Renal pelvis (tissue), 12 donors: ENCODE measurements around the gene MACIR. TPM values are rescaled to one million over a fixed set of nuclear protein-coding genes. Genes with fewer than 3 reads are reported as not detected.
"Not testable (repeated sequence)": the region's sequence is repeated elsewhere in the genome, so short reads cannot be mapped to it uniquely, and the experiment has no call there.

ENCODE experiments used
- DNase-seq: peaks from one replicate; pipeline ENCODE4 v3.0.0-alpha.2; 2013
- long read RNA-seq, 16 experiments: transcript quantifications; one replicate each; lab custom pipeline, GENCODE V29; 2026
- polyA plus RNA-seq, 3 donors: library from polyadenylated mRNA; unstranded; fragments of 120-200 nt; gene quantifications; one replicate each; pipeline ENCODE4 v1.2.1, GENCODE V29; 2013; ENCODE audit not compliant: insufficient read length in 3 of 3

The MACIR gene, protein sequence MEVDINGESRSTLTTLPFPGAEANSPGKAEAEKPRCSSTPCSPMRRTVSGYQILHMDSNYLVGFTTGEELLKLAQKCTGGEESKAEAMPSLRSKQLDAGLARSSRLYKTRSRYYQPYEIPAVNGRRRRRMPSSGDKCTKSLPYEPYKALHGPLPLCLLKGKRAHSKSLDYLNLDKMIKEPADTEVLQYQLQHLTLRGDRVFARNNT
- polyA plus RNA-seq, result 10 to 100 TPM; 19.9 to 22.5 (median 21.1) TPM
- long read RNA-seq, donor 1, transcript C5orf30-201 (3 exons, 3,049 nt), result major isoform, 6 of 14 reads
- long read RNA-seq, donor 1, partial matches to known transcripts, result 6 of 14 reads
- long read RNA-seq, donor 1, other reads (novel, unspliced or antisense), result 0 of 14 reads
- long read RNA-seq, donor 2, transcript C5orf30-201 (3 exons, 3,049 nt), result major isoform, 8 of 9 reads
- long read RNA-seq, donor 2, partial matches to known transcripts, result 0 of 9 reads
- long read RNA-seq, donor 2, other reads (novel, unspliced or antisense), result 0 of 9 reads
- long read RNA-seq, donor 3, transcript C5orf30-201 (3 exons, 3,049 nt), result major isoform, 6 of 7 reads
- long read RNA-seq, donor 3, partial matches to known transcripts, result 0 of 7 reads
- long read RNA-seq, donor 3, other reads (novel, unspliced or antisense), result 0 of 7 reads
- long read RNA-seq, donor 4, transcript C5orf30-201 (3 exons, 3,049 nt), result major isoform, 8 of 18 reads
- long read RNA-seq, donor 4, partial matches to known transcripts, result 8 of 18 reads
- long read RNA-seq, donor 4, other reads (novel, unspliced or antisense), result 0 of 18 reads
- long read RNA-seq, donor 5, partial matches to known transcripts, result 0 of 2 reads
- long read RNA-seq, donor 5, other reads (novel, unspliced or antisense), result 0 of 2 reads
- long read RNA-seq, donor 6, transcript C5orf30-201 (3 exons, 3,049 nt), result major isoform, 11 of 13 reads
- long read RNA-seq, donor 6, partial matches to known transcripts, result 0 of 13 reads
- long read RNA-seq, donor 6, other reads (novel, unspliced or antisense), result 0 of 13 reads
- long read RNA-seq, donor 7, transcript C5orf30-201 (3 exons, 3,049 nt), result major isoform, 10 of 12 reads
- long read RNA-seq, donor 7, partial matches to known transcripts, result 0 of 12 reads
- long read RNA-seq, donor 7, other reads (novel, unspliced or antisense), result 0 of 12 reads
- long read RNA-seq, donor 8, partial matches to known transcripts, result 0 of 2 reads
- long read RNA-seq, donor 8, other reads (novel, unspliced or antisense), result 0 of 2 reads
- long read RNA-seq, donor 9, transcript C5orf30-201 (3 exons, 3,049 nt), result major isoform, 7 of 7 reads
- long read RNA-seq, donor 9, partial matches to known transcripts, result 0 of 7 reads
- long read RNA-seq, donor 9, other reads (novel, unspliced or antisense), result 0 of 7 reads
- long read RNA-seq, donor 10, partial matches to known transcripts, result 0 of 5 reads
- long read RNA-seq, donor 10, other reads (novel, unspliced or antisense), result 0 of 5 reads
- long read RNA-seq, donor 11, partial matches to known transcripts, result 0 of 3 reads
- long read RNA-seq, donor 11, other reads (novel, unspliced or antisense), result 0 of 3 reads
- long read RNA-seq, donor 12, transcript C5orf30-201 (3 exons, 3,049 nt), result major isoform, 13 of 14 reads
- long read RNA-seq, donor 12, partial matches to known transcripts, result 0 of 14 reads
- long read RNA-seq, donor 12, other reads (novel, unspliced or antisense), result 0 of 14 reads
- long read RNA-seq, donor 13, partial matches to known transcripts, result 0 of 3 reads
- long read RNA-seq, donor 13, other reads (novel, unspliced or antisense), result 0 of 3 reads
- long read RNA-seq, donor 14, transcript C5orf30-201 (3 exons, 3,049 nt), result major isoform, 18 of 24 reads
- long read RNA-seq, donor 14, partial matches to known transcripts, result 0 of 24 reads
- long read RNA-seq, donor 14, other reads (novel, unspliced or antisense), result 0 of 24 reads
- long read RNA-seq, donor 15, transcript C5orf30-201 (3 exons, 3,049 nt), result major isoform, 8 of 9 reads
- long read RNA-seq, donor 15, partial matches to known transcripts, result 0 of 9 reads
- long read RNA-seq, donor 15, other reads (novel, unspliced or antisense), result 0 of 9 reads
- long read RNA-seq, donor 16, transcript C5orf30-201 (3 exons, 3,049 nt), result major isoform, 14 of 15 reads
- long read RNA-seq, donor 16, partial matches to known transcripts, result 0 of 15 reads
- long read RNA-seq, donor 16, other reads (novel, unspliced or antisense), result 0 of 15 reads

DNA sequence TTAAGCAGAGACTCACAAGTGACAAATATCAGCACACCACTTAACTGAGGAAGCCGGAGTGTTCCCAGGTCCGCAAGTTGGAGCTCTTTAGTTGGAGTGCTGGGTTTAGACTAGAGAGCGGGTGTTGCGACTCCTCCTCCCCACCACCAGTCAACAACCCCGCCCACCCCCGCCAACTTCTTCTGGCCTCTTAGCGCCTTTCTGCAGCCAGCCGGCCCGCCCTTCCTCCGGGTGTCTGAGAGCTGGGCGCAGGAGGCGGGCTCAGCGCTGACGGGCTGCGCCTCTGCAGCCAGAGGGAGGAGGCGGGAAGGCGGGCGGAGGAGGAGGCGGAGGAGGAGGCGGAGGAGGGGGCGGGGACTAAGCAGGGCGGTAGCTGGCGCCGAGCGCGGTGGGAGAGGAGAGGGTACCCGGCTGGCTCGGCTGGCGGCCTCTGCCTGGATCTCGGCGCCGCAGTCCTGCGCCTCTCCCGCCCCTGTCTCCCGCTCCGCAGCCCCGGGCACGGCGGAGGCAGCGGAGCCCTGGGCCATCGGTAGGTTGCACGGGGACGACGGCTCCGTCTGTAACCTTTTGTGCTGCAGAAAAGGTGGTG is at the start of gene MACIR:
Gene MACIR (plus strand): TSS at position 396 of the 589 bp plus-strand sequence. CDS start 17,157 bp downstream, outside the sequence.
- DNase-seq, result peak; percentile 96

DNA sequence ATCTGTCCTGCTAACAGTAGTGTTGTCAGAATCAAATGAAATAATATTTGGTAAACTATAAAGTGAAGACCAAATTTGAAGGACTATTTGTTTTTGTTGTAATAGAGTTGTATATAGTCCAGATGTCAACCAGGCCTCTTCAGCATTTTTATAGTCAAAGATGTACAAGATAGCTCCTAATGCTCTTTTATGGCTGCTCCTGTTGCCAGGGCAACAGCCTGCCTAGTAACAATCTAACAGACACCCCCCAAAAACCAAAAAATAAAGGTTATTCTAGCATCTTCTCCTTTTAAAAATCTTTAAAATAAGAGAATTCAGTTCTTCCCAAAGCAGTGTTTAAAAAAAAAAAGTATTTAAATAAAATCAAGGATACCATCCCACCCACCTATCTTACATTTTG is 49.5 kb upstream of the MACIR start:
- DNase-seq, result no peak

- DNase-seq, result no peak
Observed at GRCh38 chr5:103210952-103211351, 47.6 kb upstream of the MACIR start.

DNA sequence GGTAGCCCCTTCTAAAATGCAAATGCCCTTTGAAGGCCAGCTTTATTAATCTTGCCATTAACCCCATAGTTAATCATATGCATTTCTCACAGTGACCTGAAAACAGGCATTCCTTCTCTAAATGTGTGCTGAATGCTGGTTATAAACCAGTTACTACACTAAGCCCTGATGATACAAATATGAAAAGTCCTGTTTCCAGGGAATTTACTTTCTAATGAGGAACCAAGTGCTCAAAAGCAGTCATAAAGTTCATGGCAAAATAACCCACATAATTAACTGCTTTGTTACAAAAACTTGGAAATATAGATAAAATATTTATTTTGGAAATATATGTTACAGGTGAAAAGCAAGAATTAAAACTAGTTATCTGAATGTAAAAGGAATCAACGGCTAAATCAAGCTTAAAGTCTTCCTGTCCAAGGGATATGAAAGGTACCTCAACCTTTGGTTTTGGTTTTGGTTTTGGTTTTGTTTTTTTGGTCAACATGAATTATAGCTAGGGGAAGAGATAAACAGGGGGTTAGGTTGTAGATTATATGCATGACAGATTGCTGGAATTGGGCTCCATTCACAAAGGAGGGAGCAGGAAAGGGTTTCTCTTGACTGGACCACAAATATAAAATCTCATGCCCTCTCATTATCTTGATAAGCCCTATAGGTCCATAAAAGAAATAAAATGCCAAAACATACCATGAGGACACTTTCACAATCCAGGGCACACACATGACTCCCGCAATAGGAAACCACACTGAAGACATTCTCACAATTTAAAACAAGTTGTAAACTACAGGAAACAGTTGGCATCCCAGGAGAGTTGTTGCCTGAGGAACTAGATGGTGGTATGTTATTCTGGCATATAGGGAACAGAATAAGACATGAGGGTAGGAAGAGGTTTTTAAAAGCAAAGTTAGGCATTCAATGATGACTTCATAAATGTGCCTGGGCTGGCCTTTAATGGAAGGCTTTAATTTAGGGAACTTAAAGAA is 46.7 kb upstream of the MACIR start:
- no peak for DNase-seq

GRCh38 chr5:103216137-103216536 is 42.4 kb upstream of the MACIR start:
- DNase-seq, result no peak

GRCh38 chr5:103216697-103217096 is 41.9 kb upstream of the MACIR start:
- no peak for DNase-seq

GRCh38 chr5:103217101-103217500 is 41.5 kb upstream of the MACIR start:
- DNase-seq, result no peak

DNA sequence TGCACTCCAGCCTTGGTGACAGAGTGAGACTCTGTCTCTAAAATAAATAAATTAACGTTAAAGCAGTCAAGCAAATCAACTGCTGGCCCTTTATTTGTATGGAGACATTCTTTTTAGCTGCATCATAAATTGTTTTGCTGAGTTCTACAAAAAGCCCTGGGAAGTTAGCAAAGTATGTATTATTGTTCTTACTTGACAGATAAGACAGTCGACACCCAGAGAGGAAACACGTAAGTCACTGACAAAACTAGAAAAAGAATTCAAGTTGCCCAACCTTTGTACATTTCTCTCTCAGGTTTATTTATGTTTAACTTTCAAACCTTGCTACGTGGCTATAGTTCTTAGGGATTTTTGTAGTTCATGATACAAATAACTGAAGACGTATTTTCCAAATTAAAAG is 40.4 kb upstream of the MACIR start:
- no peak for DNase-seq

GRCh38 chr5:103219074-103219473 is 39.5 kb upstream of the MACIR start:
- DNase-seq, result not testable (repeated sequence)

DNA sequence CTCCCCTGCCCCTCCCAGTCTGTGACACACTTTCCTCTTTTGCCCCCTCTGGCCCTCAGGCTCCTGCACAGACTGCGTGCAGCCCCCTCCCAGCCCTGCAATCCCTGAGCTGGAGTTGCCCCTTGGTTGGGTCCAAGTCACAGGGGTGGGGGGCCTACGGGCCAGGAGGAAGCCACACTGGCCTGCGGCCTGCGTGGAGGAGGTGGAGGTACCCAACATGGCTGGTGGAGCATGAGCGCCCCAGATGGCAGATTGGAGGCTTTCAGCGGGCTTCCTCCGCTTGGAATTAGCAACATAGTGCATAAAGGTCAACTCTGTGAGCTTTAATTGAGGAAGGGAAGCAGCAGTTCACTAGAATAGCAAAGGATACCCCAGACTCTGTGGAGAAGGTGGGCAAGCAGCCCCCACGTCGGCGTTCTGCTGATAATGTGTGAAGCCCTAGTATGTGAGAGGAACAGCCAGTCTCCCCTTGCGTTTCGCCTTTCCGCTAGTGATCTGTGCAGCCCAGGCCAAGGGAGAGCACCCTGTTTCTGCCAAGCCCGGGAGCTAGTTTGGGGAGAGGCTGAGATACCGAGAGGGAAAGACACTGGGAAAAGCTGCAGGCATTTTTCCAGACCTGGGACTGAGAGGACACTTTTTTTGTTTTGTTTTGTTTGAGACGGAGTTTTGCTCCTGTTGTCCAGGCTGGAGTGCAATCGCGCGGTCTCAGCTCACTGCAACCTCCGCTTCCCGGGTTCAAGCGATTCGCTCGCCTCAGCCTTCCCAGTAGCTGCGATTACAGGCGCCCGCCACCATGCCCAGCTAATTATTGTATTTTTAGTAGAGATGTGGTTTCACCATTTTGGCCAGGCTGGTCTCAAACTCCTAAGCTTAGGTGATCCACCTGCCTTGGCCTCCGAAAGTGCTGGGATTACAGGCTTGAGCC is 35.3 kb upstream of the MACIR start:
- DNase-seq, result no peak

DNA sequence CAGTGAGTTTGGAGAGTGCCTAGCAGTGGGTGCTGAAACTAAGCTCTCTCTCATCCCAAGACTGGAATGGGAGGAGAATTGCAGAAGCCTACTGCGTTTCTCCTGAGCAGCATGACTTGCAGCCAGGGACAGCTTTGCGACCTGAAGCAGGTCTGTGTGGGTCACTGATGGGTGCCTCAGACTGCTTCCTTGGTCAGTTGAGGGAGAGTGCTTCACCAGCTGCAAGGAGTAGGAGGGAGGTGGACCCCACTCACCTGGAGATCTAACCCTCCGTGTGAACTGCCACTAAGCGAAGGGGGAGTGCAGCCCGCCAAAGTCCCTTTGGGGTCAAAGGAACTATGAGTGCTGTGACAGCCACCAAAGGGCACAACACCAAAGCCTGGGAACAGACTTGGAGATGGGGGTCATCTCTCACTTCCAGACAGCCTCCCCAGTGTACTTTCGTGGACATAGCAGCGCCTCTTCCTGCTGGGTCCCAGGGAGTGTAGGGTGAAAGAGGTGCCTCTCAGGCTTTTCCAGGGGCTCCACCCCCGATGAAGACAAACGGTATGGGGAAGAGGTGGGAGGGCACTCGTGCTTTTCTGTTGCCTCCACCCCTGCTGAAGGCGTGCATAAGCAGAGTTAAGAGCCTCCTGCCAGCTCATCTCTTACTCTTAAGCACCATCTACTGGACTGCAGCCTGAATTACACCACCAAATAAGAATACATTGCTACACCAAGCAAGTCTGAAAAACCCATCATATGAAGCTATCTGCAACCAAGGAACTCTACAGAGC is 34.3 kb upstream of the MACIR start:
- DNase-seq, result peak; percentile 38

DNA sequence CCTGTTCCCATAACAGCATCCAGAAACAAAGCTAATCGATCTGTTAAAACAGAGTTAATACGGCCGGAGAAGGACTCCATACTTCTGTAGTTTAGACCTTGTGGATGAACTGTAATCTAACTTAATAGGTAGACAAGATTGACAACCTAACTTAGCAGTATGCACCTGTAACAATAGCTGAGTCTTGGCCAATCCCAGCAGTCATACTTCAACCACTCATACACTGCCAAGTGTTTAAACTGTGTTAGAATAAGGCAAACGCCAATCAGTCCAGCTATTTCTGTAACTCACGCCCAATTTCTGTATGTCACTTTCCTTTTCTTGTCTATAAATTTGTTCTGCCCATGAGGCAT is 33.7 kb upstream of the MACIR start:
- DNase-seq, result no peak

DNA sequence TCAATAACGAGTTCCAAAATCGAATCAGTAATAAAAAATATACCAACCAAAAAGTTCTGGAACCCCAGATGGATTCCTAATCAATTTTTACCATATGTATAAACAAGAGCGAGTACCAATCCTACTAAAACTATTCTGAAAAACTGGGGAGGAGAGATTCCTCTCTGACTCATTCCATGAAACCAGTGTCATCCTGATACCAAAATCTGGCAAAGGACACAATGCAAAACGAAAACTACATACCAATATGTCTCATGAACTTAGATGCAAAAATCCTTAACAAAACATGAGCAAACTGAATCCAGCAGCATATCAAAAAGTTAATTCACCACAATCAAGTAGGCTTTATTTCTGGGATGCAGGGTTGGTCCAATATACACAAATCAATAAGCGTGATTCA is 30.5 kb upstream of the MACIR start:
- DNase-seq, result no peak

- DNase-seq, result no peak
Observed at GRCh38 chr5:103228588-103228987, 30.0 kb upstream of the MACIR start.

DNA sequence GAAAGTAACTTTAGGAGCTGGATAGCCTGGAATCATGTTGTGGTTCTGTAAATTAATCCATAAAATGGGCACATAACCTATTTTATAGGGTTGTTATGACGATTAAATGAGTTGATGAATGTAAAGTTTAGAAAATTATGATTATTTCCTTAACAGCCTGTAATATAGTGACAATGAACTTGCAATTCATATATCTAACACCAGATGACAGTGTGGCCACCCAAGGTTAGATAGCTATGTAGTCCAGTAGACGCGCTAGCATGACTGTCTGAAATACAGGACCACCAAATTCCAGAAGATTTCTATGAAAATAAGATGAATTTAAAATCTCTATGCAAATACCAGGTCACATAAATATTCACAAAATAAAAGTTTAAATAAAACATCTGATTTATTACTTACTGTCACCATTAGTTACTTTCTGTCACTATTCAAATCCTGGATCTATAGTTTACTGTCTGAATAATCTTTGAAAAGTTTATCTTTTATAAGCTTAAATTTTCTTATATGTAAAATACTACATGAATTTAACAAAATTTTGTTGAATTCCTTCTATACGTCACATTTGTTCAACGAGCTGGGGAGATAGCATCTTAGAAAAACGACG is 26.1 kb upstream of the MACIR start:
- DNase-seq, result peak; percentile 16
